GM12878 (cell line): ENCODE results near the gene ST8SIA1. TPM values are rescaled to one million over a fixed set of nuclear protein-coding genes. Genes with fewer than 3 reads are reported as not detected.

ENCODE experiments used
- ATAC-seq: fragments of 200-7000 bp; cut with Tn5 transposase; 3 replicates; pipeline ENCODE4 v1.9.1; 2020; ENCODE audit warnings: mild to moderate bottlenecking, moderate library complexity
- BruUV-seq: library from RNA; stranded (reverse); fragments of 400-500 nt; replicated peaks from 2 replicates; lab custom pipeline; 2021; lab: Mats Ljungman, UMichigan
- CTCF ChIA-PET: fragments of 300-600 bp; sonication (Branson Sonifier 250); formaldehyde crosslinking; extraction: SDS; loops from one replicate; lab custom pipeline; 2021; ENCODE audit warnings: inconsistent platforms; lab: Yijun Ruan, JAX
- POLR2A ChIA-PET: fragments of 350-600 bp; formaldehyde crosslinking; extraction: SDS; loops from one replicate; lab custom pipeline; 2021; ENCODE audit warnings: inconsistent platforms; lab: Charles Lee
- RAD21 ChIA-PET: fragments of 300-600 bp; sonication (Branson Sonifier 250); formaldehyde crosslinking; loops from one replicate; lab custom pipeline; 2023; ENCODE audit warnings: antibody characterized with exemption; ENCODE audit not compliant: unreplicated experiment; lab: Charles Lee
- SMC1A ChIA-PET: fragments of 300-600 bp; sonication (Branson Sonifier 250); formaldehyde crosslinking; loops from one replicate; lab custom pipeline; 2023; ENCODE audit not compliant: unreplicated experiment, uncharacterized antibody; lab: Charles Lee
- DNase-seq: peaks from one replicate; pipeline ENCODE4 v3.0.0-alpha.2; 2011; ENCODE audit warnings: low read depth, low spot score
- FAIRE-seq: peaks from 3 replicates; lab custom pipeline; 2011; peaks lifted over from hg19 to GRCh38; lab: Jason Lieb, UNC
- H2AFZ ChIP-seq: 2 replicates; pipeline ENCODE4 v1.6.0; 2011; ENCODE audit warnings: low read depth, low read length, control low read depth; ENCODE audit not compliant: control insufficient read depth
- H3K27ac ChIP-seq: 2 replicates; pipeline ENCODE4 v1.5.1; 2011; ENCODE audit warnings: control low read depth; ENCODE audit not compliant: control insufficient read depth, insufficient read depth
- H3K27me3 ChIP-seq, 2 experiments: replicated peaks in 1 of 2; 2 replicates each; pipeline versions ENCODE4 v1.6.0 to v1.6.1; 2011; ENCODE audit warnings: low read length in 1 of 2; ENCODE audit not compliant: control insufficient read depth in 2 of 2, insufficient read depth in 2 of 2
- H3K36me3 ChIP-seq, 2 experiments: 2 replicates each; pipeline ENCODE4 v1.5.1; 2011; ENCODE audit warnings: low read length in 1 of 2; ENCODE audit not compliant: control insufficient read depth in 2 of 2, insufficient read depth in 2 of 2
- H3K4me1 ChIP-seq: 2 replicates; pipeline ENCODE4 v1.6.1; 2011; ENCODE audit warnings: mild to moderate bottlenecking, low read length, moderate library complexity, mixed read lengths; ENCODE audit not compliant: control insufficient read depth, insufficient read depth
- H3K4me2 ChIP-seq: 2 replicates; pipeline ENCODE4 v1.6.0; 2011; ENCODE audit warnings: control low read depth; ENCODE audit not compliant: control insufficient read depth, insufficient read depth
- H3K4me3 ChIP-seq: fragments of 200-600 bp; sonication (generic); 2 replicates; pipeline ENCODE4 v1.5.1; 2016
- H3K79me2 ChIP-seq: 2 replicates; pipeline ENCODE4 v1.6.0; 2011; ENCODE audit warnings: low read length; ENCODE audit not compliant: control insufficient read depth, insufficient read depth
- H3K9ac ChIP-seq: 2 replicates; pipeline ENCODE4 v1.8.0; 2011; ENCODE audit warnings: low read length, control low read depth, mixed read lengths; ENCODE audit not compliant: control insufficient read depth, insufficient read depth
- H3K9me3 ChIP-seq: replicated peaks from 3 replicates; pipeline ENCODE4 v1.5.1; 2011; ENCODE audit warnings: mild to moderate bottlenecking, low read length; ENCODE audit not compliant: control insufficient read depth, insufficient read depth
- H4K20me1 ChIP-seq: 2 replicates; pipeline ENCODE4 v1.6.0; 2011; ENCODE audit not compliant: control insufficient read depth, insufficient read depth
- BHLHE40 ChIP-seq, 2 experiments: fragments of 450-650 bp in 1 of 2; IDR thresholded peaks; 2 replicates each; pipeline ENCODE4 v1.6.1; 2011 to 2017; ENCODE audit warnings: low read depth in 2 of 2, borderline replicate concordance in 1 of 2, improper control_type of control experiment in 1 of 2, low read length in 1 of 2, mild to moderate bottlenecking in 1 of 2
- BRCA1 ChIP-seq: IDR thresholded peaks from 2 replicates; pipeline ENCODE4 v1.6.1; 2011; ENCODE audit warnings: low read depth, low read length, improper control_type of control experiment
- CHD1 ChIP-seq: IDR thresholded peaks from 2 replicates; pipeline ENCODE4 v1.6.1; 2012; ENCODE audit warnings: low read depth, low read length, improper control_type of control experiment
- EP300 ChIP-seq, 2 experiments: fragments of 150-350 bp in 1 of 2; IDR thresholded peaks; 2 replicates each; pipeline ENCODE4 v1.6.1; 2011 to 2012; ENCODE audit warnings: low read depth in 2 of 2, low read length in 2 of 2, borderline replicate concordance in 1 of 2, improper control_type of control experiment in 1 of 2, inconsistent platforms in 1 of 2; ENCODE audit not compliant: control insufficient read depth in 1 of 2
- NR2F1 ChIP-seq: fragments of 450-650 bp; conservative IDR thresholded peaks from 2 replicates; pipeline ENCODE4 v1.6.1; 2017; ENCODE audit warnings: mild to moderate bottlenecking
- WGBS: methylation state at CpG from one replicate; pipeline ENCODE4 v1.1.6; 2016; ENCODE audit warnings: low lambda C conversion rate; ENCODE audit not compliant: insufficient replicate concordance, insufficient coverage; ENCODE audit errors: missing lambda C conversion rate; 5-methylcytosine and 5-hydroxymethylcytosine counted together
- in situ Hi-C: fragments of 300-500 bp; cut with MboI; formaldehyde crosslinking; loops from 9 replicates; pipeline ENCODE4 v1.14.3; 2018; ENCODE audit warnings: mixed read lengths
- intact Hi-C: fragments of 100-400 bp; cut with micrococcal nuclease; formaldehyde crosslinking; loops from one replicate; pipeline ENCODE4 v1.14.2; 2022; ENCODE audit not compliant: unreplicated experiment
- polyA plus RNA-seq, 11 experiments: library from polyadenylated mRNA; depleted of rRNA in 4 of 11; unstranded in 6 of 11; stranded (reverse) in 5 of 11; fragments of >200 nt; fragmentation: Nextera tagmentation in 4 of 11; fragmentation: Illumina TruSeq in 1 of 11; extraction: Ambion mirVana in 4 of 11; extraction: Trizol in 1 of 11; gene quantifications; 1 replicate in 1 of 11; 2 replicates in 10 of 11; pipeline versions ENCODE4 v1.2.1 to v1.2.3, GENCODE V29; 2011 to 2016; ENCODE audit warnings: inconsistent platforms in 2 of 11, missing spikeins in 2 of 11, low read depth in 1 of 11
- total RNA-seq, 4 experiments: library from RNA; depleted of rRNA in 3 of 4; stranded (reverse); fragments of >200 nt in 3 of 4; fragmentation: Illumina TruSeq in 1 of 4; extraction: Trizol in 1 of 4; gene quantifications; 2 replicates each; pipeline versions ENCODE4 v1.2.1 to v1.2.3, GENCODE V29; 2013 to 2021
- TF ChIP-seq, protein P1 (sequence below): IDR thresholded peaks from 2 replicates; pipeline ENCODE4 v1.6.1; 2012; ENCODE audit warnings: low read depth, low read length, improper control_type of control experiment

The ST8SIA1 gene
- total and polyA plus RNA-seq, 10 of the 15 experiments (the other 5 are each of a cell fraction or from before 2014, with no cell fraction given), result 0.23 to 0.35 (median 0.23) TPM; not detected in 7

- no peak overlapping the region for H2AFZ ChIP-seq
- in situ Hi-C loops, result no loop called here
- FAIRE-seq (no peak), ATAC-seq (no peak), DNase-seq (no peak)
- SMC1A ChIA-PET, result no interaction called here
- H3K27ac ChIP-seq, result no peak overlapping the region
- 39% methylated on average over 6 of the region's 6 CpGs for WGBS
- intact Hi-C loops, result no loop called here
- H3K9me3 ChIP-seq, result no peaks in the 10 kb centered on the region
- H3K4me3 ChIP-seq, result no peak overlapping the region
- CTCF ChIA-PET, result interaction anchor here (1.2 kb wide), 1 partner anchor 9 kb away, joined by 3 read pairs; no protein-coding TSS in a partner anchor
- no peaks in the 10 kb centered on the region; a peak in 1 of 4 replicates for H3K27me3 ChIP-seq
- BruUV-seq, result no TSS peak
- no peaks in the 10 kb centered on the region for H3K36me3 ChIP-seq
- TF ChIP-seq EP300 (IDR thresholded peaks at IDR 0.05; ENCODE audit: borderline replicate concordance in 1 of 2, control insufficient read depth in 1 of 2, low read depth in 2 of 2, low read length in 2 of 2) (no peak), BRCA1 (no peak), CHD1 (no peak), BHLHE40 (IDR thresholded peaks at IDR 0.05; ENCODE audit: borderline replicate concordance in 1 of 2, low read depth in 2 of 2, low read length in 1 of 2) (no peak), NR2F1 (no peak)
- no peaks in the 10 kb centered on the region for H4K20me1 ChIP-seq
- no peak overlapping the region for H3K4me2 ChIP-seq
- POLR2A ChIA-PET, result no interaction called here
- H3K79me2 ChIP-seq, result no peaks in the 10 kb centered on the region
- H3K9ac ChIP-seq, result no peak overlapping the region
- RAD21 ChIA-PET, result no interaction called here
- no peaks in the 10 kb centered on the region for H3K4me1 ChIP-seq
Measured at GRCh38 chr12:22282283-22282682, 52.2 kb downstream of the ST8SIA1 start.

GRCh38 chr12:22276867-22277266, 57.6 kb downstream of the ST8SIA1 start:
- ChIA-PET RAD21 (no interaction called here), POLR2A (no interaction called here), SMC1A (no interaction called here), CTCF (no interaction called here)
- in situ Hi-C loops, result no loop called here
- Histone ChIP-seq H3K4me3 (no peak overlapping the region), H4K20me1 (no peaks in the 10 kb centered on the region), H3K27ac (no peak overlapping the region), H2AFZ (no peak overlapping the region), H3K4me1 (no peaks in the 10 kb centered on the region), H3K4me2 (no peak overlapping the region), H3K9ac (no peak overlapping the region), H3K36me3 (no peaks in the 10 kb centered on the region), H3K27me3 (no peaks in the 10 kb centered on the region; a peak in 1 of 4 replicates), H3K9me3 (no peaks in the 10 kb centered on the region), H3K79me2 (no peaks in the 10 kb centered on the region)
- BruUV-seq, result no TSS peak
- no peak for DNase-seq
- ATAC-seq, result no peak
- WGBS, result 12% methylated on average over 3 of the region's 3 CpGs
- FAIRE-seq, result no peak
- TF ChIP-seq, protein P1, sequence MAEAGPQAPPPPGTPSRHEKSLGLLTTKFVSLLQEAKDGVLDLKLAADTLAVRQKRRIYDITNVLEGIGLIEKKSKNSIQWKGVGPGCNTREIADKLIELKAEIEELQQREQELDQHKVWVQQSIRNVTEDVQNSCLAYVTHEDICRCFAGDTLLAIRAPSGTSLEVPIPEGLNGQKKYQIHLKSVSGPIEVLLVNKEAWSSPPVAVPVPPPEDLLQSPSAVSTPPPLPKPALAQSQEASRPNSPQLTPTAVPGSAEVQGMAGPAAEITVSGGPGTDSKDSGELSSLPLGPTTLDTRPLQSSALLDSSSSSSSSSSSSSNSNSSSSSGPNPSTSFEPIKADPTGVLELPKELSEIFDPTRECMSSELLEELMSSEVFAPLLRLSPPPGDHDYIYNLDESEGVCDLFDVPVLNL, result no peak
- intact Hi-C loops, result no loop called here
